Measurements from ENCODE around the gene RBM12. TPM values are rescaled to one million over a fixed set of nuclear protein-coding genes. Genes with fewer than 3 reads are reported as not detected.

RBM12 gene
- total and polyA plus RNA-seq, 2 of the 4 experiments (the other 2 are of a cell fraction): 44.7 to 65.8 TPM

- Histone ChIP-seq H2AK5ac (ENCODE audit: low read depth, low read length) (no peak overlapping the region), H2BK20ac (ENCODE audit: low read depth, low read length) (no peak overlapping the region), H3K9me3 (ENCODE audit: control insufficient read depth, insufficient read depth, low read length) (no peaks in the 10 kb centered on the region), H4K20me1 (ENCODE audit: insufficient read depth, low read length) (no peaks in the 10 kb centered on the region), H3K14ac (replicated peaks; ENCODE audit: low read depth, low read length) (no peak overlapping the region), H3K27me3 (ENCODE audit: control insufficient read depth, insufficient read depth, low read length) (no peaks in the 10 kb centered on the region), H2AFZ (replicated peaks; ENCODE audit: low read length, poor library complexity) (no peak overlapping the region), H3K4me2 (ENCODE audit: low read depth, low read length) (no peak overlapping the region), H4K8ac (ENCODE audit: low read depth in 2 of 2, low read length in 2 of 2) (no peak overlapping the region), H2BK15ac (ENCODE audit: low read depth, low read length) (no peak overlapping the region), H3K79me1 (ENCODE audit: low read depth in 1 of 2, low read length in 2 of 2) (peaks cover 26 to 42% of the 10 kb centered on the region in 2 experiments), H3K56ac (ENCODE audit: extremely low read depth, insufficient read depth, low read length) (no peak overlapping the region), H3K4me3 (ENCODE audit: insufficient read depth, low read depth, low read length) (no peak overlapping the region), H3K27ac (ENCODE audit: insufficient read depth, low read length) (no peak overlapping the region), H2BK120ac (ENCODE audit: low read depth, low read length) (no peak overlapping the region), H3K9ac (ENCODE audit: low read depth, low read length) (no peak overlapping the region), H3K18ac (ENCODE audit: low read depth, low read length) (no peak overlapping the region), H4K5ac (ENCODE audit: low read depth, low read length) (no peak overlapping the region), H2BK5ac (ENCODE audit: low read depth, low read length, poor library complexity, severe bottlenecking) (no peak overlapping the region), H3K4me1 (ENCODE audit: control insufficient read depth, insufficient read depth, low read length) (peaks cover 5% of the 10 kb centered on the region), H3K4ac (ENCODE audit: low read depth, low read length) (no peak overlapping the region), H3K23ac (ENCODE audit: low read depth, low read length) (no peak overlapping the region), H3K36me3 (ENCODE audit: control insufficient read depth, insufficient read depth, low read length) (peaks cover 15% of the 10 kb centered on the region), H3K9me1 (ENCODE audit: insufficient read depth, low read length) (peaks cover 11% of the 10 kb centered on the region), H2AK9ac (replicated peaks; ENCODE audit: low read depth, low read length, poor library complexity) (no peak overlapping the region), H4K91ac (ENCODE audit: insufficient read depth, low read depth, low read length) (no peak overlapping the region)
- DNase-seq (no peak), ATAC-seq (ENCODE audit: low read depth) (no peak)
- WGBS, 2 experiments (ENCODE audit: extremely low coverage in 2 of 2, insufficient read length in 1 of 2): 86% methylated on average over 1 of the region's 2 CpGs; no CpG with 5 or more reads in 1 of the 2 experiments
- ChIA-PET POLR2A (ENCODE audit: unreplicated experiment) (no interaction called here), CTCF (no interaction called here)
- TF ChIP-seq USF2 (IDR thresholded peaks at IDR 0.05; ENCODE audit: low read depth, low read length): no peak
- TF ChIP-seq MXI1 (IDR thresholded peaks at IDR 0.05; ENCODE audit: borderline replicate concordance, low read depth, low read length): no peak
- TF ChIP-seq CTCF (conservative IDR thresholded peaks at IDR 0.05; ENCODE audit: low read depth, low read length): no peak
- TF ChIP-seq RCOR1 (IDR thresholded peaks at IDR 0.05; ENCODE audit: insufficient replicate concordance, low read length): no peak
- intact Hi-C loops (cut with micrococcal nuclease) (loop anchor here (5.0 kb wide), 1 partner anchor 257 kb away; the partner anchor contains the start of gene SCAND1), in situ Hi-C loops (cut with MboI; ENCODE audit: low sequenced_read_pairs) (no loop called here), dilution Hi-C loops (cut with HindIII; ENCODE audit: low sequenced_read_pairs, unreplicated experiment) (no loop called here)
- BruUV-seq (replicated peaks): no TSS peak
Measured at GRCh38 chr20:35695245-35695749, 30.6 kb upstream of the RBM12 start.

Measured in IMR-90 (cell line).